Measurements from ENCODE around the gene LRRC4C. TPM values are rescaled to one million over a fixed set of nuclear protein-coding genes. Genes with fewer than 3 reads are reported as not detected.

Gene LRRC4C
- total and polyA plus RNA-seq, 2 experiments from 2014 or later: 0.35 to 1.1 TPM

- Histone ChIP-seq H3K27me3 (ENCODE audit: insufficient read depth) (no peaks in the 10 kb centered on the region), H2AFZ (no peak overlapping the region), H3K9me2 (ENCODE audit: insufficient read depth) (no peaks in the 10 kb centered on the region), H3K4me1 (ENCODE audit: insufficient read depth) (no peaks in the 10 kb centered on the region; the same call in 1 of the 2 replicates), H4K20me1 (replicated peaks; ENCODE audit: insufficient read depth) (no peaks in the 10 kb centered on the region), H3K79me2 (replicated peaks; ENCODE audit: insufficient read depth) (no peaks in the 10 kb centered on the region), H3K36me3 (ENCODE audit: insufficient read depth) (no peaks in the 10 kb centered on the region), H3K4me3 (no peak overlapping the region), H3K4me2 (no peak overlapping the region), H3K27ac (ENCODE audit: low read depth) (no peak overlapping the region), H3F3A (replicated peaks; ENCODE audit: low read depth) (no peaks in the 10 kb centered on the region)
- peaks cover 6% of the 10 kb centered on the region; the same call in 2 of the 3 replicates for H3K9me3 Mint-ChIP-seq
- no peak overlapping the region for H3K4me3 Mint-ChIP-seq
- peaks cover 15% of the 10 kb centered on the region; the same call in 2 of the 3 replicates for H3K4me1 Mint-ChIP-seq
- peaks cover 2% of the 10 kb centered on the region for H3K27me3 Mint-ChIP-seq (ENCODE audit: insufficient read depth, low read depth, poor library complexity)
- no peak for ATAC-seq
- DNase-seq (ENCODE audit: low spot score): no peak
- no peak overlapping the region for H3K27ac Mint-ChIP-seq
- H3K36me3 Mint-ChIP-seq (ENCODE audit: low read depth): no peaks in the 10 kb centered on the region
- TF ChIP-seq ZNF331 (CRISPR knock-in tag; IDR thresholded peaks at IDR 0.05; ENCODE audit: low read depth): no peak
- no peak for TF ChIP-seq STAT1 (IDR thresholded peaks at IDR 0.05; ENCODE audit: unreplicated experiment)
- TF ChIP-seq ETS1 (IDR thresholded peaks at IDR 0.05): no peak
- no peak for TF ChIP-seq EZH2phosphoT487 (IDR thresholded peaks at IDR 0.05; ENCODE audit: unreplicated experiment)
- TF ChIP-seq REST (IDR thresholded peaks at IDR 0.05; ENCODE audit: unreplicated experiment): no peak
- no peak for TF ChIP-seq NANOG (IDR thresholded peaks at IDR 0.05; ENCODE audit: borderline replicate concordance)
- TF ChIP-seq EZH2 (IDR thresholded peaks at IDR 0.05; ENCODE audit: low read depth, unreplicated experiment): no peak
- TF ChIP-seq ZNF462 (CRISPR knock-in tag; IDR thresholded peaks at IDR 0.05): no peak
- no peak for TF ChIP-seq ZNF114 (CRISPR knock-in tag; IDR thresholded peaks at IDR 0.05)
- no peak for TF ChIP-seq POLR2AphosphoS5 (IDR thresholded peaks at IDR 0.05; ENCODE audit: low read depth)
- TF ChIP-seq CTCF (conservative IDR thresholded peaks at IDR 0.05; ENCODE audit: low read depth in 2 of 2): no peak
- TF ChIP-seq JUNB (IDR thresholded peaks at IDR 0.05; ENCODE audit: unreplicated experiment): no peak
- no peak for TF ChIP-seq CREB1 (CRISPR knock-in tag; IDR thresholded peaks at IDR 0.05; ENCODE audit: low read depth)
Measured at GRCh38 chr11:40170078-40170477, 1289.4 kb downstream of the LRRC4C start.

Measured in GM23338 (cell line).